ENCODE data around the gene PUM1. TPM values are rescaled to one million over a fixed set of nuclear protein-coding genes. Genes with fewer than 3 reads are reported as not detected.

Gene PUM1
- total RNA-seq, 2 experiments from 2014 or later: 112 to 113 TPM

GRCh38 chr1:30884723-30885122, 180.8 kb downstream of the PUM1 start:
- no peaks in the 10 kb centered on the region for H3K4me1 Mint-ChIP-seq
- ATAC-seq: no peak
- CTCF ChIA-PET: interaction anchor here (1.5 kb wide), 1 partner anchor 83 kb away, joined by 3 read pairs; no protein-coding TSS in a partner anchor

GRCh38 chr1:30883389-30884172, 181.9 kb downstream of the PUM1 start:
- H3K4me3 Mint-ChIP-seq: no peak overlapping the region
- CTCF ChIA-PET: no interaction called here
- H3K9me3 Mint-ChIP-seq (ENCODE audit: low read depth): no peaks in the 10 kb centered on the region
- peaks cover 60% of the 10 kb centered on the region for H3K27me3 Mint-ChIP-seq
- ATAC-seq (no peak), DNase-seq (no peak)
- H3K4me1 Mint-ChIP-seq: no peaks in the 10 kb centered on the region
- H3K27ac Mint-ChIP-seq: no peak overlapping the region
- no peaks in the 10 kb centered on the region for H3K36me3 Mint-ChIP-seq

More at GRCh38 chr1:30884723-30885122, 180.8 kb downstream of the PUM1 start:
- no peak overlapping the region for H3K4me3 Mint-ChIP-seq
- H3K27me3 Mint-ChIP-seq: peaks cover 56% of the 10 kb centered on the region
- H3K36me3 Mint-ChIP-seq: no peaks in the 10 kb centered on the region
- H3K27ac Mint-ChIP-seq: no peak overlapping the region
- DNase-seq: no peak
- no peaks in the 10 kb centered on the region for H3K9me3 Mint-ChIP-seq (ENCODE audit: low read depth)

- H3K4me3 Mint-ChIP-seq: no peak overlapping the region
- no peaks in the 10 kb centered on the region for H3K4me1 Mint-ChIP-seq
- CTCF ChIA-PET: no interaction called here
- no peak overlapping the region for H3K27ac Mint-ChIP-seq
- no peaks in the 10 kb centered on the region for H3K9me3 Mint-ChIP-seq (ENCODE audit: low read depth)
- ATAC-seq (no peak), DNase-seq (no peak)
- peaks cover 60% of the 10 kb centered on the region for H3K27me3 Mint-ChIP-seq
- no peaks in the 10 kb centered on the region for H3K36me3 Mint-ChIP-seq
These were observed 182.7 kb downstream of the PUM1 start for GRCh38 chr1:30882678-30883388.

Other genes starting within 250 kb of the PUM1 start
- gene SDC3, start 157.0 kb downstream of the PUM1 start, total RNA-seq: not detected
- gene NKAIN1, start 174.2 kb upstream of the PUM1 start, total RNA-seq: under 1 TPM; 0.26 to 0.79 TPM
- gene SNRNP40, start 231.1 kb upstream of the PUM1 start, total RNA-seq: 100 to 1,000 TPM in 1 of 2 experiments, 10 to 100 TPM in 1; 98.6 to 112 TPM
- 10 to 100 TPM; 23.7 to 24.0 TPM for gene ZCCHC17, start 231.3 kb upstream of the PUM1 start, total RNA-seq